Measurements from ENCODE around the gene ANKRD13A.

ANKRD13A gene

GRCh38 chr12:109998904-109999648, at the start of gene ANKRD13A:
Gene ANKRD13A, plus strand, starts transcription at chr12:109999430. Its CDS starts 259 bp downstream, at chr12:109999689.
- DNase-seq (ENCODE audit: low read depth in 2 of 2), result peak; percentile 90 to 91

GRCh38 chr12:109950625-109951024, 48.6 kb upstream of the ANKRD13A start:
- DNase-seq (ENCODE audit: low read depth in 2 of 2), result no peak

GRCh38 chr12:109951136-109951535, 48.1 kb upstream of the ANKRD13A start:
- peak; percentile 75 to 76 for DNase-seq (ENCODE audit: low read depth in 2 of 2)

GRCh38 chr12:109951751-109952150, 47.5 kb upstream of the ANKRD13A start:
- DNase-seq (ENCODE audit: low read depth in 2 of 2), result peak in 1 of 2 experiments; percentile 27

- no peak for DNase-seq (ENCODE audit: low read depth in 2 of 2)
Measured at GRCh38 chr12:109952160-109952858, 46.9 kb upstream of the ANKRD13A start.

GRCh38 chr12:109952873-109953272, 46.4 kb upstream of the ANKRD13A start:
- no peak for DNase-seq (ENCODE audit: low read depth in 2 of 2)

GRCh38 chr12:109953656-109954055, 45.6 kb upstream of the ANKRD13A start:
- DNase-seq (ENCODE audit: low read depth in 2 of 2), result no peak

GRCh38 chr12:109958374-109958773, 40.9 kb upstream of the ANKRD13A start:
- no peak for DNase-seq (ENCODE audit: low read depth in 2 of 2)

GRCh38 chr12:109959411-109960093, 39.7 kb upstream of the ANKRD13A start:
- DNase-seq (ENCODE audit: low read depth in 2 of 2), result no peak

- DNase-seq (ENCODE audit: low read depth in 2 of 2), result no peak
Measured at GRCh38 chr12:109961201-109961600, 38.0 kb upstream of the ANKRD13A start.

- no peak for DNase-seq (ENCODE audit: low read depth in 2 of 2)
Measured at GRCh38 chr12:109961612-109962011, 37.6 kb upstream of the ANKRD13A start.

GRCh38 chr12:109962398-109962797, 36.8 kb upstream of the ANKRD13A start:
- DNase-seq (ENCODE audit: low read depth in 2 of 2), result no peak

- DNase-seq (ENCODE audit: low read depth in 2 of 2), result no peak
Measured at GRCh38 chr12:109963330-109963729, 35.9 kb upstream of the ANKRD13A start.

- DNase-seq (ENCODE audit: low read depth in 2 of 2), result no peak
Measured at GRCh38 chr12:109963743-109964429, 35.3 kb upstream of the ANKRD13A start.

- DNase-seq (ENCODE audit: low read depth in 2 of 2), result no peak
Measured at GRCh38 chr12:109966546-109966945, 32.7 kb upstream of the ANKRD13A start.

GRCh38 chr12:109967383-109968031, 31.7 kb upstream of the ANKRD13A start:
- DNase-seq (ENCODE audit: low read depth in 2 of 2), result no peak

- DNase-seq (ENCODE audit: low read depth in 2 of 2), result no peak
Measured at GRCh38 chr12:109968032-109968420, 31.2 kb upstream of the ANKRD13A start.

GRCh38 chr12:109968801-109969200, 30.4 kb upstream of the ANKRD13A start:
- DNase-seq (ENCODE audit: low read depth in 2 of 2), result no peak

GRCh38 chr12:109972821-109973220, 26.4 kb upstream of the ANKRD13A start:
- DNase-seq (ENCODE audit: low read depth in 2 of 2), result no peak

GRCh38 chr12:109981311-109981710, 17.9 kb upstream of the ANKRD13A start:
- DNase-seq (ENCODE audit: low read depth in 2 of 2), result no peak

GRCh38 chr12:109982210-109982609, 17.0 kb upstream of the ANKRD13A start:
- DNase-seq (ENCODE audit: low read depth in 2 of 2), result peak; percentile 56 to 59
